DOHH2 (cell line): ENCODE data around the gene CDH24.

Source experiments
- EZH2phosphoT487 ChIP-seq: fragments of 200-600 bp; sonication (generic); IDR thresholded peaks from 2 replicates; pipeline ENCODE4 v1.6.1; 2017; ENCODE audit warnings: borderline replicate concordance, mild to moderate bottlenecking, antibody characterized with exemption, low read length, moderate library complexity, mixed read lengths
- TF ChIP-seq, protein P1 (sequence below): fragments of 200-600 bp; sonication (generic); IDR thresholded peaks from one replicate; pipeline ENCODE4 v1.5.1; 2014; ENCODE audit warnings: antibody characterized with exemption, mild to moderate bottlenecking, low read depth, low read length; ENCODE audit not compliant: poor library complexity, severe bottlenecking

DNA sequence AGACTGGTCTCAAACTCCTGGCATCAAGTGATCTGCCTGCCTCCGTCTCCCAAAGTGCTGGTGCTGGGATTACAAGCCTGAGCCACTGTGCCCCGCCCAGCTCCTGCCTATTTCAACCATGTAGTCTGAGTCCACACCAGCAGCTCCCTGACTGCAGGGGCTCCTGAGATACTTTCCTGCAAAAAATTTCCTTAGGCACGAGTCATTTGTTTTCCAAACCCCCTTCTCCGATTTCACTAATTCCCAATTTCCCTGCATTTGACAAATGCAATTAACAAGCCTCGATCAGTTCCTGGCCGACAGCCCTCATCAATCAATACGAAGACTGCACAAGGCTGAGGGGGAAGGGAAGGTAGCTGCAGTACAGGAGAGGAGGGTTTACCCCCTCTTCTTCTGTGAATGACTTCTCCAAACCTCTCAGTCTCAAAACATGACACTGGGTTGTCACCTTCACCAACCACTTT lies 32.7 kb downstream of the CDH24 start:
- TF ChIP-seq, protein P1, sequence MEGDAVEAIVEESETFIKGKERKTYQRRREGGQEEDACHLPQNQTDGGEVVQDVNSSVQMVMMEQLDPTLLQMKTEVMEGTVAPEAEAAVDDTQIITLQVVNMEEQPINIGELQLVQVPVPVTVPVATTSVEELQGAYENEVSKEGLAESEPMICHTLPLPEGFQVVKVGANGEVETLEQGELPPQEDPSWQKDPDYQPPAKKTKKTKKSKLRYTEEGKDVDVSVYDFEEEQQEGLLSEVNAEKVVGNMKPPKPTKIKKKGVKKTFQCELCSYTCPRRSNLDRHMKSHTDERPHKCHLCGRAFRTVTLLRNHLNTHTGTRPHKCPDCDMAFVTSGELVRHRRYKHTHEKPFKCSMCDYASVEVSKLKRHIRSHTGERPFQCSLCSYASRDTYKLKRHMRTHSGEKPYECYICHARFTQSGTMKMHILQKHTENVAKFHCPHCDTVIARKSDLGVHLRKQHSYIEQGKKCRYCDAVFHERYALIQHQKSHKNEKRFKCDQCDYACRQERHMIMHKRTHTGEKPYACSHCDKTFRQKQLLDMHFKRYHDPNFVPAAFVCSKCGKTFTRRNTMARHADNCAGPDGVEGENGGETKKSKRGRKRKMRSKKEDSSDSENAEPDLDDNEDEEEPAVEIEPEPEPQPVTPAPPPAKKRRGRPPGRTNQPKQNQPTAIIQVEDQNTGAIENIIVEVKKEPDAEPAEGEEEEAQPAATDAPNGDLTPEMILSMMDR, result no peak
- TF ChIP-seq EZH2phosphoT487, result no peak
